GM12878 (cell line): Measurements from ENCODE around the gene MGMT.

Experiments
- BMI1 ChIP-seq: fragments of 450-650 bp; IDR thresholded peaks from 2 replicates; pipeline ENCODE4 v1.6.1; 2016; ENCODE audit warnings: mild to moderate bottlenecking, moderate library complexity, borderline replicate concordance
- CTCF ChIP-seq, 3 experiments: IDR thresholded peaks in 2 of 3; conservative IDR thresholded peaks in 1 of 3; 2 replicates each; pipeline ENCODE4 v1.5.1; 2011; ENCODE audit warnings: low read depth in 3 of 3, low read length in 3 of 3, mild to moderate bottlenecking in 3 of 3, control low read depth in 2 of 3, moderate library complexity in 2 of 3, inconsistent platforms in 1 of 3, mixed read lengths in 1 of 3; ENCODE audit not compliant: control insufficient read depth in 2 of 3, insufficient read depth in 1 of 3; ENCODE audit errors: extremely low read depth in 1 of 3
- POLR2A ChIP-seq: IDR thresholded peaks from 2 replicates; pipeline ENCODE4 v1.6.1; 2011; ENCODE audit warnings: low read depth, mild to moderate bottlenecking, low read length

GRCh38 chr10:129706081-129706480, 239.0 kb downstream of the MGMT start:
- TF ChIP-seq POLR2A (no peak), BMI1 (no peak), CTCF (IDR thresholded peaks at IDR 0.05 in 2 of 3, conservative IDR thresholded peaks at IDR 0.05 in 1 of 3; ENCODE audit: control insufficient read depth in 2 of 3, extremely low read depth in 1 of 3, insufficient read depth in 1 of 3, low read depth in 3 of 3, low read length in 3 of 3) (no peak)
